Loucy (cell line): Measurements from ENCODE around the gene UNC5C.

Experiments used
- H2AFZ ChIP-seq: fragments of 200-600 bp; sonication (generic); 2 replicates; pipeline ENCODE4 v1.6.0; 2016; ENCODE audit warnings: antibody characterized with exemption, mild to moderate bottlenecking, low read length, moderate library complexity
- H3F3A ChIP-seq: fragments of 200-600 bp; 2 replicates; pipeline ENCODE4 v1.6.0; 2016; ENCODE audit warnings: antibody characterized with exemption, low read depth, mild to moderate bottlenecking
- H3K27me3 ChIP-seq: fragments of 200-600 bp; sonication (generic); 2 replicates; pipeline ENCODE4 v1.6.1; 2014; ENCODE audit warnings: low read length, mild to moderate bottlenecking; ENCODE audit not compliant: insufficient read depth, poor library complexity, severe bottlenecking
- H3K36me3 ChIP-seq: fragments of 200-600 bp; sonication (generic); 2 replicates; pipeline ENCODE4 v1.6.1; 2016; ENCODE audit warnings: low read length; ENCODE audit not compliant: insufficient read depth
- H3K4me1 ChIP-seq: fragments of 200-600 bp; sonication (generic); 2 replicates; pipeline ENCODE4 v1.5.1; 2014; ENCODE audit warnings: low read length, mild to moderate bottlenecking; ENCODE audit not compliant: insufficient read depth, poor library complexity, severe bottlenecking
- H3K4me2 ChIP-seq: fragments of 200-600 bp; sonication (generic); 2 replicates; pipeline ENCODE4 v1.6.0; 2014; ENCODE audit warnings: antibody characterized with exemption, low read length, low read depth, mild to moderate bottlenecking; ENCODE audit not compliant: poor library complexity, severe bottlenecking
- H3K4me3 ChIP-seq: fragments of 200-600 bp; sonication (generic); 2 replicates; pipeline ENCODE4 v1.5.1; 2014; ENCODE audit warnings: low read length, mild to moderate bottlenecking, mixed read lengths; ENCODE audit not compliant: poor library complexity, severe bottlenecking
- H3K79me2 ChIP-seq: fragments of 200-600 bp; sonication (generic); 2 replicates; pipeline ENCODE4 v1.6.1; 2014; ENCODE audit warnings: low read length; ENCODE audit not compliant: insufficient read depth
- H3K9ac ChIP-seq: fragments of 200-600 bp; sonication (generic); 2 replicates; pipeline ENCODE4 v1.6.0; 2014; ENCODE audit warnings: mild to moderate bottlenecking, low read depth, low read length, moderate library complexity; ENCODE audit not compliant: poor library complexity, severe bottlenecking
- H3K9me2 ChIP-seq: fragments of 200-600 bp; sonication (generic); replicated peaks from 2 replicates; pipeline ENCODE4 v1.6.1; 2016; ENCODE audit warnings: low read depth, low read length, mixed read lengths
- H3K9me3 ChIP-seq: fragments of 200-600 bp; sonication (generic); 2 replicates; pipeline ENCODE4 v1.6.1; 2014; ENCODE audit warnings: mild to moderate bottlenecking, antibody characterized with exemption, low read length, low read depth; ENCODE audit not compliant: insufficient read depth
- H4K20me1 ChIP-seq: fragments of 200-600 bp; sonication (generic); 2 replicates; pipeline ENCODE4 v1.6.0; 2014; ENCODE audit warnings: antibody characterized with exemption, low read length, mild to moderate bottlenecking; ENCODE audit not compliant: insufficient read depth, poor library complexity, severe bottlenecking
- EZH2phosphoT487 ChIP-seq: fragments of 200-600 bp; IDR thresholded peaks from 2 replicates; pipeline ENCODE4 v1.6.1; 2018; ENCODE audit warnings: antibody characterized with exemption, mild to moderate bottlenecking, moderate library complexity, borderline replicate concordance
- TF ChIP-seq, protein P1 (sequence below): fragments of 200-600 bp; sonication (generic); conservative IDR thresholded peaks from 2 replicates; pipeline ENCODE4 v1.5.1; 2014; ENCODE audit warnings: mild to moderate bottlenecking, antibody characterized with exemption, low read length

UNC5C gene

GRCh38 chr4:95393821-95394220 lies 155.0 kb downstream of the UNC5C start:
- no peak overlapping the region for H2AFZ ChIP-seq
- no peaks in the 10 kb centered on the region for H3K9me3 ChIP-seq
- no peaks in the 10 kb centered on the region for H3K9me2 ChIP-seq
- H3K4me2 ChIP-seq: no peak overlapping the region
- no peaks in the 10 kb centered on the region for H3F3A ChIP-seq
- no peaks in the 10 kb centered on the region for H3K79me2 ChIP-seq
- H3K4me3 ChIP-seq: no peak overlapping the region
- no peaks in the 10 kb centered on the region for H3K27me3 ChIP-seq
- TF ChIP-seq, protein P1, sequence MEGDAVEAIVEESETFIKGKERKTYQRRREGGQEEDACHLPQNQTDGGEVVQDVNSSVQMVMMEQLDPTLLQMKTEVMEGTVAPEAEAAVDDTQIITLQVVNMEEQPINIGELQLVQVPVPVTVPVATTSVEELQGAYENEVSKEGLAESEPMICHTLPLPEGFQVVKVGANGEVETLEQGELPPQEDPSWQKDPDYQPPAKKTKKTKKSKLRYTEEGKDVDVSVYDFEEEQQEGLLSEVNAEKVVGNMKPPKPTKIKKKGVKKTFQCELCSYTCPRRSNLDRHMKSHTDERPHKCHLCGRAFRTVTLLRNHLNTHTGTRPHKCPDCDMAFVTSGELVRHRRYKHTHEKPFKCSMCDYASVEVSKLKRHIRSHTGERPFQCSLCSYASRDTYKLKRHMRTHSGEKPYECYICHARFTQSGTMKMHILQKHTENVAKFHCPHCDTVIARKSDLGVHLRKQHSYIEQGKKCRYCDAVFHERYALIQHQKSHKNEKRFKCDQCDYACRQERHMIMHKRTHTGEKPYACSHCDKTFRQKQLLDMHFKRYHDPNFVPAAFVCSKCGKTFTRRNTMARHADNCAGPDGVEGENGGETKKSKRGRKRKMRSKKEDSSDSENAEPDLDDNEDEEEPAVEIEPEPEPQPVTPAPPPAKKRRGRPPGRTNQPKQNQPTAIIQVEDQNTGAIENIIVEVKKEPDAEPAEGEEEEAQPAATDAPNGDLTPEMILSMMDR: no peak
- TF ChIP-seq EZH2phosphoT487: no peak
- H4K20me1 ChIP-seq: no peaks in the 10 kb centered on the region
- no peak overlapping the region for H3K9ac ChIP-seq
- no peaks in the 10 kb centered on the region for H3K4me1 ChIP-seq
- no peaks in the 10 kb centered on the region for H3K36me3 ChIP-seq

DNA sequence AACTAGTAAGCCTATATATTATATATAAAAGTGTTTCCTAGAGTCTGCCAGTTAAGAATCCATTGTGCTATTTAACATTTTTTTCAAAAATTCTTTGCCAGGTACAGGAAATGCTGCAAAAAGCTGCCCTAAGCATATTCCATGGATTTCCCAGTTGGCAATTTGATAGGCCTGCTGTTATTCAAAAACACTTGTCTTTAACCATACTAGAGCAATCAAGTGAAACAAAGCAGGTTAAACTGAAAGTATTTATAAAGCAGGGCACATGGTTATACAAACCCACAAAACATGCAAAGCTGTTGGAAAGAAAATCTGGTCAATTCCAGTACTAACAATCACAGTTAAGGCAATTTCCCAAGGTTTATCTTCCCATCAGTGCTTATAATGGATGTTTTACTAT lies 159.9 kb downstream of the UNC5C start:
- Histone ChIP-seq H3K9me3 (no peaks in the 10 kb centered on the region), H4K20me1 (no peaks in the 10 kb centered on the region), H3K9me2 (no peaks in the 10 kb centered on the region), H3K79me2 (no peaks in the 10 kb centered on the region), H3K9ac (no peak overlapping the region), H3K4me3 (no peak overlapping the region), H3K4me2 (no peak overlapping the region), H3K27me3 (no peaks in the 10 kb centered on the region), H3F3A (no peaks in the 10 kb centered on the region), H2AFZ (no peak overlapping the region), H3K4me1 (no peaks in the 10 kb centered on the region), H3K36me3 (no peaks in the 10 kb centered on the region)
- TF ChIP-seq EZH2phosphoT487: no peak
- TF ChIP-seq, protein P1: no peak

DNA sequence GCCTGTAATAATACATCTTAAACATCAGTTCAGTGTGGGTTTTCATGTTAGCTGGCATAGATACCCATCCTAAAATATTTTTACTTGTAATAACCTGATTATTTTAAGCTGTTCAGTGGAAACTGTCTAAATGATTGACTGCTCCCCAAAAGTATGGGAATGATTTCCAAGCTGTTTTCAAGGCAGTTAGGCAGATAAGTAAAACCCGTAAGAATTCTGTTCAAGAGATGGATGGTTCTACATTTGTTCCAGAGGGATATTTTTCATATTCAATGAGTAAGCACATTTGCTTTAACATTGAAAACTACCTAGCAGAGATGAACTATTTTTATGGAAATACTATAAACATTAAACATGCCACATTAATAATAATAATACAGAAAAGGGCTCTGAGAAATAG lies 161.1 kb downstream of the UNC5C start:
- Histone ChIP-seq H3F3A (no peaks in the 10 kb centered on the region), H4K20me1 (no peaks in the 10 kb centered on the region), H2AFZ (no peak overlapping the region), H3K4me2 (no peak overlapping the region), H3K4me1 (no peaks in the 10 kb centered on the region), H3K4me3 (no peak overlapping the region), H3K9me3 (no peaks in the 10 kb centered on the region), H3K79me2 (no peaks in the 10 kb centered on the region), H3K9me2 (no peaks in the 10 kb centered on the region), H3K36me3 (no peaks in the 10 kb centered on the region), H3K9ac (no peak overlapping the region), H3K27me3 (no peaks in the 10 kb centered on the region)
- TF ChIP-seq, protein P1: no peak
- TF ChIP-seq EZH2phosphoT487: no peak
